ENCODE data around the gene CHRNA10.
"Not testable (repeated sequence)": the region's sequence is repeated elsewhere in the genome, so short reads cannot be mapped to it uniquely, and the experiment has no call there.

CHRNA10 gene

DNA sequence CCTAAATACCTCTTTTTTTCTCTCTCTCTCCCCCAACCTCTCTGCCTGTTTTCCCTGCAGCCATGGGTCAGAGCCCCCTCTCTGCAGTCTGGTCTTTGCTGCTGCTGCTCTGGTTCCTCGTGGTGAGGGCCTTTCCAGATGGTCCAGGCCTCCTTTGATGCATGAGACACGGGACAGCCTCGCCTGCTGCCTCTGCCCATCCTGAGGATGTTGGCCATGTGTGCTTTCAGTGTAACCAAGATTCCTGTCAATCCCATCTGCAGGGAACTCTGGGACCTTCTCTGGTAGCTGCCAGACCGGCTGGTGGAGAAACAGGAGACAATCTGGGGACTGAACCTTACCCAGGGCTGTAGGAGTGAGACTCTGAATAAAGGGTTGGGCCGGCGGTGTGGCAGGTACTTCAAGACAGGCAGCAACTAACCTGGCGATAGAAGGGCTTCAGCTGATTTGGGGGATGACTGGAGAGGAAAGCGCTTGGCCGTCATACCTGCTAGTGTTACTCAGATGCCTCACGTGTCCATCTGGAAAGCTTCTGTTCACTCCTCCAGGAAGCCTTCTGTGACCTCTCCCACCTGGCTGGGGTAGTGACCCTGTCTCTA lies 7.1 kb downstream of the CHRNA10 start:
- no peak for DNase-seq

DNA sequence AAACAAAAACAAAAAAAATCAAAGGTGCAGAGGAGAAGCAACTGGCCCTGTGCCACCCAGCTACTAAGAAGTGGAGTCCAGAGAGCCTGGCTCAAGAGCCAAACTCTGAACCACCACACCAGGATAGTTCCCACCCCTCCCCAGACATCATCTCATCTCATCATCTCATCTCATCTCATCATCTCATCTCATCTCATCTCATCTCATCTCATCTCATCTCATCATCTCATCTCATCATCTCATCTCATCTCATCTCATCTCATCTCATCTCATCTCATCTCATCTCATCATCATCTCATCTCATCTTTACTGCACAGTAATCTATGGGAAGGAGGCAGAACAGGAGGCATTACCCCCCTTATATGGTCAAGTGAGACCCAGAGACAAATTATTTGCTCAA lies 8.3 kb downstream of the CHRNA10 start:
- no peak for DNase-seq

DNA sequence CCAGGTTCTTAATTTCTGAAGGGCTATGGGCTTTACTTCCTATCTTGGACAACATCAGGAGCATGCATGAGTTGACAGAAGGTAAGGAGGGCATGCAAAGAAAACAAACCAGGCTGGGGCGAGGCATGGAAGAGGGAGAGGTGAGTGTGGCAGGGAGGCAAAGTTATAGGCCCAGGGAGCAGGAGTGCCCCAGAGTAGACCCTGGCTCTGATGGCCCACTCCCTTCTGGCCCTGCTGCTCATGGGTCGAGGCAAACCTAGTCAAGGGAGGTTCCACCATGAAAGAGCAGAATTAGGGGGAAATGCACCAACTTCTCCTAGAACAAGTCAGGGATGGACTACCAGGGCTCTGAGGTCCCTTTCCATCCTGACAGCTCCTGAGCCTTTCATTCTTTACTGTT lies 10.2 kb downstream of the CHRNA10 start:
- no peak for DNase-seq

DNA sequence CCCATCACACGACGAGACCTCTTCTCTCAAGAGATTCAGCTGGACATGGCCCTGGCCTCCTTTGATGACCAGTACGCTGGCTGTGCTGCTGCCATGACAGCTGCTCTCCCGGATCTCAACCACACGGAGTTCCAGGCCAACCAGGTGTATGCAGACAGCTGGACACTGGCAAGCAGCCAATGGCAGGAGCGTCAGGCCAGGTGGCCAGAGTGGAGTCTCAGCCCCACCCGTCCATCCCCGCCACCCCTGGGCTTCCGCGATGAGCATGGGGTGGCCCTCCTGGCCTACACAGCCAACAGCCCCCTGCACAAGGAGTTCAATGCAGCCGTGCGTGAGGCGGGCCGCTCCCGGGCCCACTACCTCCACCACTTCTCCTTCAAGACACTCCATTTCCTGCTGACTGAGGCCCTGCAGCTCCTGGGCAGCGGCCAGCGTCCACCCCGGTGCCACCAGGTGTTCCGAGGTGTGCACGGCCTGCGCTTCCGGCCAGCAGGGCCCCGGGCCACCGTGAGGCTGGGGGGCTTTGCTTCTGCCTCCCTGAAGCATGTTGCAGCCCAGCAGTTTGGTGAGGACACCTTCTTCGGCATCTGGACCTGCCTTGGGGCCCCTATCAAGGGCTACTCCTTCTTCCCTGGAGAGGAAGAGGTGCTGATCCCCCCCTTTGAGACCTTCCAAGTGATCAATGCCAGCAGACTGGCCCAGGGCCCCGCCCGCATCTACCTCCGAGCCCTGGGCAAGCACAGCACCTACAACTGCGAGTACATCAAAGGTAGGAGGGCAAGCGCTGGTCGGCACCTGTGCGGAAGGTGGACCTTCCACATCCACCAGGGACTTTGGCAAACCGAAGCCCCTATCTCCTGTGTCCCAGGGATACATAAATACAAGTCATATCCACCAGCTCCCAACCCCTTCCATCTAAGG lies 11.3 kb downstream of the CHRNA10 start:
- DNase-seq: no peak

DNA sequence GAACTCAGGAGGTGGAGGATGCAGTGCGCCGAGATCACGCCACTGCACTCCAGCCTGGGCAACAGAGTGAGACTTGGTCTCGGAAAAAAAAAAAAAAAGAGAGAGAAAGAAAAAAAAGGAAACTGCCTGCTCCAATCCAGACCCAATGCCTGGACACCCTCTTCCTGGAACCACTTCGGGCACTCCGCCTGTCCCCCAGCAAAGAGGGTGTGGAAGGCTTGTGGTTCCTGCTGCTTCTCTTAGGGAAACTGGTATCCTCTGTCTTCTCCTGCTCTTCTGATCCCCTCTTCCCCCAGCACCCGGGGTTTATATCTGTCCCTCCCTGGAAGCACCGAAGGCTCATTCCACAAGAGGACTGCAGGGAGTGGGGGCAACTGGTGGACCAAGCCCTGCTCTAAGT lies 12.9 kb downstream of the CHRNA10 start:
- no peak for DNase-seq

DNA sequence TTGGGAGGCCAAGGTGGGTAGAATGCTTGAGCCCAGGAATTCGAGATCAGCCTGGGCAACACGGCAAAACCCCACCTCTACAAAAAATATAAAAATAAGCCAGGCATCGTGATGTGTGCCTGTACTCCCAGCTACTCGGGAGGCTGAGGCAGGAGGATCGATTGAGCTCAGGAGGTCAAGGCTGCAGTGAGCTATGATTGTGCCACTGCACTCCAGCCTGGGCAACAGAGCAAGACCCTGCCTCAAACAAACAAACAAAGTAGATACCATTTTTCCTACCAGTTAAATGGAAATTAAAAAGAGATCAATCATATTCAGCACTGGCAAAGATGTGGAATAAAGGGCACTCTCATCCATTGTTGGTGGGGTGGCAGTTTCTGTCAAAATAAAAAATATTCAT lies 13.9 kb downstream of the CHRNA10 start:
- not testable (repeated sequence) for DNase-seq

DNA sequence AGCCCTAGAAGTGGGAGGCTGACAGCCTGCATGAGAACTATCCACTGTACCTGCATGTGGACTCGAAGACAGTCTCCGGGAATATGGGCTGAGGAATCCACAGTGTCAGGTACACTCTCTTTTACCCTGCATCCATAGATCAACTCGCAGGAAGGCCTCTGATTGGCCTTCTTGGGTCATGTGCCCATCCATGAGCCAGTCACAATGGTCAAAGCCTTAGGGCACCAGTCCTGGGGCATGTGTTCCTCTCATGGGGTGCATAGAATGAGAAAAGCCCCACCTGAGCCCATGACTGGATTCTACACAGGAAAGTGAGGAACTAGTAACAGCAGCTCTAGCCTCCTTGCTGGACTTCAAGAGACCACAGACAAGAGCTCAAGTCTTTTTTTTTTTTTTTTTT lies 15.6 kb downstream of the CHRNA10 start:
- DNase-seq: no peak

DNA sequence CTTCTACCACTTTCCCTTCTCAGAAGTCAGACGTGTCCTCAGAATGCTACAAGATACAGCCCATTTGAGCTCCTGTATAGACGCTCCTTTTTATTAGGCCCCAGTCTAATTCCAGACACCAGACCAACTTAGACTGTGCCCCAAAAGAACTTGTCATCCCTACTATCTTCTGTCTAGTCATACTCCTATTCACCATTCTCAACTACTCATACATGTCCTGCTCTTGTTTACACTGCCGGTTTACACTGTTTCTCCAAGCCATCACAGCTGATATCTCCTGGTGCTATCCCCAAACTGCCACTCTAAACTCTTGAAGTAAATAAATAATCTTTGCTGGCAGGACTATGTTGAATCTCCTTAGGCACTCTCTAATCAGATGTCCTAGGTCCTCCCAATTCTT lies 18.7 kb downstream of the CHRNA10 start:
- not testable (repeated sequence) for DNase-seq

DNA sequence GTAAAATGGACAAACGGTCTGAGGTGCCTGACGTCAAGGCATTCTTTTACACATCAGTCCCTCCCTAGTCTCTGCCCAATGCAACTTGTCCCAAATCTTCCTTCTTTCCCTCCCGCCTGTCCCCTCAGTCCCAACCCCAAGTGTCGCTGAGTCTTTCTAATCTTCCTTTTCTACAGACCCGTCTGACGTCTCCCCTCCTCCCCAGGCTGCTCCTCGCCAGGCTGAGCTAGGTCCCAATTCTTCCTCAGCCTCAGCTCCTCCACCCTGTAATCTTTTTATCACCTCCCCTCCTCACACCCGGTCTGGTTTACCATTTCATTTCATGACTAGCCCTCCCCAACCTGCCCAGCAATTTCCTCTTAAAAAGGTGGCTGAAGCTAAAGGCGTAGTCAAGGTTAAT lies 21.8 kb downstream of the CHRNA10 start:
- not testable (repeated sequence) for DNase-seq

DNA sequence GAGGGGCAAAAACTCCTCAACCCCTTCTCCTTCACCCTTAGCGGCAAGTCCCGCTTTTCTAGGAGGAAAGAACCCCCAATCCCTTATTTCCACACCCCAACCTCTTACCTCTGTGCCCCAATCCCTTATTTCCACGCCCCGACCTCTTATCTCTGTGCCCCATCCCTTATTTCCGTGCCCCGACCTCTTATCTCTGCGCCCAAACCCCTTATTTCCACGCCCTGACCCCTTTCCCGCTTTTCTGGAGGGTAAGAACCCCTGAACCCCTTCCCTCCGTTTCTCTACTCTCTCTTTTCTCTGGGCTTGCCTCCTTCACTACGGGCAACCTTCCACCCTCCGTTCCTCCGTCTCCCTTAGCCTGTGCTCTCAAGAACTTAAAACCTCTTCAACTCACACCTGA lies 22.3 kb downstream of the CHRNA10 start:
- not testable (repeated sequence) for DNase-seq

DNA sequence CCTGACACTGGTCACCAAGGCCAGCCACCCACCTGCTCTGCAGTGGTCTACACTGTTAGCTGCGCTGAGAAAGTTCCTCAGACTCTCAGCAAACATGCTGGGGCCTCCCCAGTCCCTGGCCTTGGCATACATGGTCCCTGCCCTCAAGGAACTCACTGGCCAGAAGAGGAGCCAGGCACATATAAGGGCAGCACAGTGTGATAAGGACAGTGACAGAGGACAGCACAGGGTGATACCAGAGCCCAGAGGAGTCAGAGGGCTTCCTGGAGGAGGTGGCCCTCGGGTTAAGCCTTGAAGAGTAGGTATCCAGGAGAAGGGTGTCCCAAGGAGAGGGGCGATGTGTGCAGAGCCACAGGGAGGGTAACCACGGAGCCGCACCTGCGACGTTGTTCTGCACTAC lies 25.6 kb downstream of the CHRNA10 start:
- no peak for DNase-seq

DNA sequence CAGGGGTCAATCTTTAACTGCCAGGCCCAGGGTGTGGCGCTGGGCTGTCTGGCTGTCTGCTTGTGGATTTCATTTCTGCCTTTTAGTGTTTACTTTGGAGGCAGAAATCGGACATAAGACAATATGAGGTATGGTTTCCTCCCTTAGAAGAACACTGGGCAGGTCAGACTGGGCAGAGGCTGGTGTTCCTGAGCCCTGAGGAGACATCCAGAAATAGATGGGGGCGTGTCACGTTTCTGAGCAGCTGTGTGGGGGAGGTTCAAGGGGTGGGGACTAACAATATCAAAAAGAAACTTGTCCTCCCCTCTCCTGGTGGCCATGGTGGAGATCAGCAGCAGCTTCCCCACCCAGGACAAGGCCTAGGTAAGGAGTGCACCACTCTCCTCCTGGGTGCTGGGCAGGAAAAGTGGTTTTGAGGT lies 26.4 kb downstream of the CHRNA10 start, which contains the start of gene ART1:
Gene ART1, plus strand, starts transcription at position 312 of the 419 bp plus-strand sequence. CDS start 14,086 bp downstream, outside the sequence.
- DNase-seq: no peak

DNA sequence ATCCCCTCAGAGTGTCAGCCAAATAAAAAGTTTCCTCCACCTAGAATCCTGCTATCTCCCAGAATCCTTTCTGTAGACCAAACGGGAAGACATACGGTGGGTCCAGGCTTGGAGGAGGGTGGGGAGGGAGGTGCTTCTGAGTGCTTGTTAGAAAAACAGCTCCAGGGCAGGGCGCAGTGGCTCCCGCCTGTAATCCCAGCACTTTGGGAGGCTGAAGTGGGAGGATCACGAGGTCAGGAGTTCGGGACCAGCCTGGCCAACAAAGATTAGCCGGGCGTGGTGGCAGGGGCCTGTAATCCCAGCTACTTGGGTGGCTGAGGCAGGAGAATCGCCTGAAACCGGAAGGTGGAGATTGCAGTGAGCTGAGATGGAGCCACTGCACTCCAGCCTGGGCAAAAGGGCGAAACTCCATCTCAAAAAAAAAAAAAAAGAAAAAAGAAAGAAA lies 28.1 kb downstream of the CHRNA10 start:
- not testable (repeated sequence) for DNase-seq

DNA sequence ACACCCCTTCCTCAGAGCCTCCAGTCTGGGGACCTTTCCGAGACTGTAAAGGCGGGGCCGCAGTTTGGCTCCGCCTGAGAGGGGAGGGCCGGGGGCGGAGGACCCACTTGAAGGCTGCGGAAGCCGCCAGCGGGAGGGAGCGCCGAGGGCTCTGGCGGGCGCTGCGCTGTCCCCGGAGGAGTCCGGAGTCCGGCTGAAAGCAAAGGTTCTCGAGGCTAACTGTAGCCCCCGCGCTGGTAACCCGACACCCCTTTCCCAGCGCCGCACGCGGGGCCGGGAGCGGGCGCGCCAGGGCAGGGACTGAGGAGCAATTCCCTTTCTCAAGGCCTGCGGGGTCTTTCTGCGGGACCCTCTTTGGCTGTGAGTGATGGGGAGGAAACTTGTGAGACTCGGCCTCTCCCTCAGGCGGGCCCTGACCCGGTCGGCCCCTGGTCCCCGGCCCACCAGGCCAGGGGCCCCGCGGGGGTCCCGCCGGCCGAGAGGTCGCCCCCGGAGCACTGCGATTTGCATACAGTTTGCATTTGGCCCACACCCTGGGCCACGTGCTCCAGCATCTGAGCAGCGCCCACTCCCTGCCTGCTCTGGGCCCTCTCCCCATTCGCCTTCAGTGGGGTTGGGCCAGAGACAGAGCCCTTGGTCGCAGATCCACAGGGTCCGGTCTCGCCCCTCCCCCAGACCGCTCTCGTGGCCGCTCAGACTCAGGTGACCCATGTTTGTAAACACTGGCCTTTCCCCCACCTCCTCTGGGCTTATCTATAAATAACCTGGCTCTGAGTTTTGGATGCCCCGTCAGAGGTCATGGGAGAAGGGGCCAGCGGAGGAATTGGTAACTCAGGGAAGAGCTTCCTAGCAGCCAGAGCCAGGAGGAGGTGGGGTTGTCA lies 28.9 kb downstream of the CHRNA10 start:
- peak; percentile 37 for DNase-seq

DNA sequence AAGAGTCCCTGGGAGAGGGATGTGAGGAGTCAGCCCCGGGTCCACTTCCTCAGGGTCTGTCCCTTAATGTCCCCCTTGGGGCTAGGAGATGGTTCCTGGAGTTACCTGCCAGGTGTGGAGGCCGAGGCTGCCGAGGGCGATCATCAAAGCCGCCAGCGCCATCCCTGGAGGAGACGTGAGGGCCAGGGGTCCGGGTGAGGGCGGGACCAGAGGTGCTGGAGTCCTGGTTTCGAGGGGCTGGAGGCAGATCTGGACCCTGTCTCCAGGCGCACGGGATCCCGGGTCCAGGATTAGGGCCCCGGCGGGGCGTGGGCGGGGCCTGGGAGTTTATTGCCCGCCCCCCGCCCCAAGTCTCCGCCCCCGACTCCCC lies 29.5 kb downstream of the CHRNA10 start, which contains the start of gene ART5:
Gene ART5, minus strand, starts transcription at position 292 of the 370 bp plus-strand sequence. Its CDS starts 130 bp downstream, at position 162.
- no peak for DNase-seq

DNA sequence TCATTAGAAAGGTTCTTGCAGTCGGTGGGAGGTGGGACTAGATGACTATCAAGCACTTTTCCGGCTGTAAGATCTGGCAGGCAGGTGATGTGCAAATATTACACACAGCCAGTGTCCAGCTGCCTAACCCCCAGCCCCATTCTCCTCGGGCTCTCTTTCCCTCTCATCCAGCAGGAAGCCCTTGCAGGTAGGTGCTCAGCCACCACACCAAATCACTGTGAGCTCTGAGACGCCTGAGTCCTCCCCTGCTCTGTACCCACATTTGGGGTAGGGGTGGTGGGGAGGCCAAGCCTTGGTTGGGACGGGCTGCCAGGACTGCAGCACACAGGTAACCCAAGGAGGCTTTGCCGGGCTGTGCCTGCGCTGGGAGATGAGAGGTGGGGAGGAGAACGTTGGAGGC lies 30.0 kb downstream of the CHRNA10 start:
- DNase-seq: no peak

DNA sequence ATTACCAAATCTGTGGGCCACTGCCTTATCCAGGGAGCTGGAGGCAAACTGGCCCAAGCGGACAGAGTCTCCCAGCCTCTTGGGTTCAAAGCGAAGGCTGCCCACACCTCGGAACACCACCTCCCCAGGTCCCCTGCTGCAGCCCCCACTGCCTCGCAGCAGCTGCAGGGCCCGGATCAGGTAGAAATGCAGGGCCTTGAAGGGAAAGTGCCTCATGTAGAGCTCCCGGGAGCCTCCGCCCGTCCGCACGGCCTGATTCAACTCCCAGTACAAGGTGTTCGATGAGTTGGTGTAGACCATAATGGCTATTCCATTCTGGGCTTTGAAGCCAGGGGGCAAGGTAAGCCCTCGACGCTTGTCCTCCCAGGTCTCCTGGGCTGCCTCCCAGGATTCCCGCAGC lies 31.3 kb downstream of the CHRNA10 start:
- DNase-seq: no peak

DNA sequence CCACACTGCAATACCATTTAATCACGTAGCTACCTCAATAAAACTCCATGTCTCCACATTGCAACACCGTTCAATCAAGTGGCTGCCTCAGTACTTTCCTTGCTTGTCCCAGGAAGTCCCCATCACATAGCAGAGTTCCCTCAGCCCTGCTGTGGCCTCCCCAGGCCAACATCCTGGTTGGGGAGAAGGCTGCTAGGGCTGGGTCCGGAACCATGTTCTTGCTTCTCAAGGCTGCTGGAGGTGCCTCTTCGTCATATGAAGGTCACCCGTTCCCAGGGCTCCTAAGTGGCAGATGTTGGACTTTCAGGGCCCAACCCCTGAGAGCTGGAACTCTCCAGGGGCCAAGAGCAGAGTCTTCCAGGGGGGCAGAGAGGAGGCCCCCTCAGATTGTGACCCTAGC lies 32.7 kb downstream of the CHRNA10 start:
- DNase-seq: no peak

DNA sequence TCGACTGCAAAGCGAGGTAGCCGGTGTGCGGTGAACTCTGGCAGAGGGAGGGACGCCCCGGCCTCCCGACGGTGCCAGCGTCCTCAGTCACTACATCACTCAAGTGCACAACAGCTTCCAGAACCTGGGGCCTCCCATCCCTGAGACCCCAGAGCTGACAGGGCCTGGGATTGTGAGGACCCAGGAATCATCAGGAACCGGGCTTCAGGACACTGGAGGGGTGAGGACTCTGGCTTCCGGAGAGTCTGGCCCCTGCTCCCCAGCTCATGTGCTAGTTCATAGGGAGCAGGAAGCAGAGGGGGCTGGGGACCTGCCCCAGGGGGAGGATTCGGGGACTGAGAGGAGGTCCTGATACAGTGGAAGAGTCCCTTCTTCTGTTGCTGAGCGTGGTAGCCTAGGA lies 34.0 kb downstream of the CHRNA10 start:
- DNase-seq: no peak

DNA sequence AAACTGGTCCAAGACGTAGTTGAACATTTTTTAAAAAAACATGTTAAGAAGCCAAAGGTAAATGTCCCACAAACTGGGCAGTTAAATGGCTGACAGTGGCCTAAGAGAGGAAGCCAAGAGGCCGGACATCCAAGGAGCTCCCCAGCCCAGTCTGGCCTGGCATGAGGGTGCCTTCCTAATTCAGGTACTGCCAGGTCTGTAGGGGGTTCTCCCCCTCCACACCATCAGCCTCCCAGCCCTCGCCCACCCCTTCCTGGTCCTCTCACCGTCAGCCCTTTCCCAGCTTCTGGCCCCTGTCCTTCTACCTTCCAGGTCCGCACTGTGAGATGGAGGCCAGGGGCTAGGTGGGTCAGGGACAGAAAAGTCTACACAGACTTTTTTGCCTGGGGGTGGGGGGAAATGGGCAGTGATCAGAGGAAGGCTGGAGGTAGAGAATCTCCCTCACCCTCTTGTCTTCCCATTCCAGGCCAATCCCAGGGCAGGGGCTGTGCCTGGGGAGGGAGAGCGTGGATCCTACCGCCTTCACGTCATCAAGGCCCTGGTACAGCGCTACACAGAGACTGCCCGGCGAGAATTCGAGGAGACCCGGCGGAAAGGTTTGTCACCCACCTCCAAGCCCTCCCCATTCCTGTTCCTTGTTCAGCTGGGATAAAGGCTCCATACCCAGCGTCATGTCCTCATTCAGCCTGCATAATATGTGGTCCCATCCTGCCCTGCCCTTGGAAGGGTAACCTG lies 35.4 kb downstream of the CHRNA10 start:
- DNase-seq: no peak

DNA sequence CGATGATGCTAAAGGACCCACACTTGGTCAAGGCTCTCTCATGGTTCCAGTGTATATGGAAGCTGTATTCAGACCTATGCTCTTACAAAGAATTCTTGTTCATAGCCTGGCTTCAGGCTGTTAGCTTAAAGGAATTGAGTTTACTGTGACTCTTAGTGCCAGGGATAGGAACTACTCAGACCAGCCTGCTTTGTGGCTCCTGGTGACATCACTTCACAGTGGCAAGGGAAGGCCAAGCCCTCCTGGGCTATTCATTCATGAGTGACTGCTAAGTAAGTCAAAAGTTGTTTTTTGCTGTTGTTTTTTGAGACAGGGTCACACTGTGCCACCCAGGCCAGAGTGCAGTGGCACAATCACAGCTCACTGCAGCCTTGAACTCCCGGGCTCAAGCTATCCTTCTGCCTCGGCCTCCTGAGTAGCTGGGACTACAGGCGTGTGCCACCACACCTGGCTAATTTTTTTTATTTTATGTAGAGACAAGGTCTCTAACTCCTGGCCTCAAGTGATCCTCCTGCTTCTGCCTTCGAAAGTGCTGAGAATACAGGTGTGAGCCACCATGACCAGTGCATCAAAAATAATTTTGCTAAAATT lies 39.0 kb downstream of the CHRNA10 start:
- DNase-seq: no peak

DNA sequence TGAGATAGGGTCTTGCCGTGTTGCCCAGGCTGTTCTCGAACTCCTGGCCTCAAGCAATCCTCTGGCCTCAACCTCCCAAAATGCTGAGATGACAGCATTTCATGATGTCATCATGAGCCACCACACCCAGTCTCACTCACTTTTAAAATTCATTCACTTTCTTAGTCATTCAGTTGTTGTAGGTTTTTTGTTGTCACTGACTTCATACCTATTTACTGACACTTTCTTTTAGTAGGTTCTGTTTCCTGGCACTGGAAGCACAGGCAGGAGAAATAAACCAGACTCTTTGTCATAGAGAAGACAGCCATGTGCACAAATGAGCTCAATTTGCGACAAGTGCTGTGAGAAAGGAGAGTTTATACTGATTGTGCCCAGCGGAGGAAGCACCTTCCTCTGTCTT lies 39.9 kb downstream of the CHRNA10 start:
- no peak for DNase-seq
